ENCODE measurements around the gene CPS1. TPM values are rescaled to one million over a fixed set of nuclear protein-coding genes. Genes with fewer than 3 reads are reported as not detected.

The CPS1 gene
- total RNA-seq, 1 experiment from 2014 or later, result 9.0 TPM

DNA sequence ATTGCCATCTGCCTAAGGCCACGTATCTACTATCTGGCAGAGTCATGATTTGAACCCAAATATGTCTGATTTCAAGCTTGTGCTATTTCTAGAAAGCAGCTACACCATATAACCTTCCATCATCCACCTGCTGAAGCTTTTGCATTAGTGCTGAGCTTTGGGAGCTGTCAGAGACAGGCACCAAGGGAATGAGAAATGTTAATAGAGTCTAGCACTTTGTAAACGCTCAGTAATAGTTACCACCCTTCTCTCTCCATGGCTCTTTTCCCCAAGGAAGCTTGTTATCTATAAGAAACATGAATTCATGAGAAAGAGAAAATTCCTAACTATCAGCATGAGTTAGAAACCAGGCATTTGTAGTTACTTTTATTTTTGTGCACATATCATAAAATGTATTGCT lies 151.5 kb downstream of the CPS1 start:
- Mint-ChIP-seq H3K9me3 (no peaks in the 10 kb centered on the region), H3K27ac (no peak overlapping the region), H3K4me3 (no peak overlapping the region), H3K27me3 (ENCODE audit: low read depth) (no peaks in the 10 kb centered on the region), H3K36me3 (no peaks in the 10 kb centered on the region), H3K4me1 (peaks cover 21% of the 10 kb centered on the region)
- TF ChIP-seq, protein P1, sequence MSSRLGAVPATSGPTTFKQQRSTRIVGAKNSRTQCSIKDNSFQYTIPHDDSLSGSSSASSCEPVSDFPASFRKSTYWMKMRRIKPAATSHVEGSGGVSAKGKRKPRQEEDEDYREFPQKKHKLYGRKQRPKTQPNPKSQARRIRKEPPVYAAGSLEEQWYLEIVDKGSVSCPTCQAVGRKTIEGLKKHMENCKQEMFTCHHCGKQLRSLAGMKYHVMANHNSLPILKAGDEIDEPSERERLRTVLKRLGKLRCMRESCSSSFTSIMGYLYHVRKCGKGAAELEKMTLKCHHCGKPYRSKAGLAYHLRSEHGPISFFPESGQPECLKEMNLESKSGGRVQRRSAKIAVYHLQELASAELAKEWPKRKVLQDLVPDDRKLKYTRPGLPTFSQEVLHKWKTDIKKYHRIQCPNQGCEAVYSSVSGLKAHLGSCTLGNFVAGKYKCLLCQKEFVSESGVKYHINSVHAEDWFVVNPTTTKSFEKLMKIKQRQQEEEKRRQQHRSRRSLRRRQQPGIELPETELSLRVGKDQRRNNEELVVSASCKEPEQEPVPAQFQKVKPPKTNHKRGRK (CRISPR knock-in tag; IDR thresholded peaks at IDR 0.05; ENCODE audit: borderline replicate concordance), result no peak
- TF ChIP-seq ELF4 (CRISPR knock-in tag; IDR thresholded peaks at IDR 0.05; ENCODE audit: low read depth) (no peak), SMAD4 (CRISPR knock-in tag; IDR thresholded peaks at IDR 0.05) (no peak), TEAD4 (CRISPR knock-in tag; IDR thresholded peaks at IDR 0.05) (no peak), ZNF317 (CRISPR knock-in tag; IDR thresholded peaks at IDR 0.05; ENCODE audit: borderline replicate concordance, low read depth) (no peak), TP53 (CRISPR knock-in tag; IDR thresholded peaks at IDR 0.05) (no peak), JUN (CRISPR knock-in tag; IDR thresholded peaks at IDR 0.05) (no peak)
- TF ChIP-seq, protein P2, sequence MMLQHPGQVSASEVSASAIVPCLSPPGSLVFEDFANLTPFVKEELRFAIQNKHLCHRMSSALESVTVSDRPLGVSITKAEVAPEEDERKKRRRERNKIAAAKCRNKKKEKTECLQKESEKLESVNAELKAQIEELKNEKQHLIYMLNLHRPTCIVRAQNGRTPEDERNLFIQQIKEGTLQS (CRISPR knock-in tag; conservative IDR thresholded peaks at IDR 0.05), result no peak
- TF ChIP-seq, protein P3, sequence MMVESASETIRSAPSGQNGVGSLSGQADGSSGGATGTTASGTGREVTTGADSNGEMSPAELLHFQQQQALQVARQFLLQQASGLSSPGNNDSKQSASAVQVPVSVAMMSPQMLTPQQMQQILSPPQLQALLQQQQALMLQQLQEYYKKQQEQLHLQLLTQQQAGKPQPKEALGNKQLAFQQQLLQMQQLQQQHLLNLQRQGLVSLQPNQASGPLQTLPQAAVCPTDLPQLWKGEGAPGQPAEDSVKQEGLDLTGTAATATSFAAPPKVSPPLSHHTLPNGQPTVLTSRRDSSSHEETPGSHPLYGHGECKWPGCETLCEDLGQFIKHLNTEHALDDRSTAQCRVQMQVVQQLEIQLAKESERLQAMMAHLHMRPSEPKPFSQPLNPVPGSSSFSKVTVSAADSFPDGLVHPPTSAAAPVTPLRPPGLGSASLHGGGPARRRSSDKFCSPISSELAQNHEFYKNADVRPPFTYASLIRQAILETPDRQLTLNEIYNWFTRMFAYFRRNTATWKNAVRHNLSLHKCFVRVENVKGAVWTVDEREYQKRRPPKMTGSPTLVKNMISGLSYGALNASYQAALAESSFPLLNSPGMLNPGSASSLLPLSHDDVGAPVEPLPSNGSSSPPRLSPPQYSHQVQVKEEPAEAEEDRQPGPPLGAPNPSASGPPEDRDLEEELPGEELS (CRISPR knock-in tag; IDR thresholded peaks at IDR 0.05), result no peak
- TF ChIP-seq, protein P4, sequence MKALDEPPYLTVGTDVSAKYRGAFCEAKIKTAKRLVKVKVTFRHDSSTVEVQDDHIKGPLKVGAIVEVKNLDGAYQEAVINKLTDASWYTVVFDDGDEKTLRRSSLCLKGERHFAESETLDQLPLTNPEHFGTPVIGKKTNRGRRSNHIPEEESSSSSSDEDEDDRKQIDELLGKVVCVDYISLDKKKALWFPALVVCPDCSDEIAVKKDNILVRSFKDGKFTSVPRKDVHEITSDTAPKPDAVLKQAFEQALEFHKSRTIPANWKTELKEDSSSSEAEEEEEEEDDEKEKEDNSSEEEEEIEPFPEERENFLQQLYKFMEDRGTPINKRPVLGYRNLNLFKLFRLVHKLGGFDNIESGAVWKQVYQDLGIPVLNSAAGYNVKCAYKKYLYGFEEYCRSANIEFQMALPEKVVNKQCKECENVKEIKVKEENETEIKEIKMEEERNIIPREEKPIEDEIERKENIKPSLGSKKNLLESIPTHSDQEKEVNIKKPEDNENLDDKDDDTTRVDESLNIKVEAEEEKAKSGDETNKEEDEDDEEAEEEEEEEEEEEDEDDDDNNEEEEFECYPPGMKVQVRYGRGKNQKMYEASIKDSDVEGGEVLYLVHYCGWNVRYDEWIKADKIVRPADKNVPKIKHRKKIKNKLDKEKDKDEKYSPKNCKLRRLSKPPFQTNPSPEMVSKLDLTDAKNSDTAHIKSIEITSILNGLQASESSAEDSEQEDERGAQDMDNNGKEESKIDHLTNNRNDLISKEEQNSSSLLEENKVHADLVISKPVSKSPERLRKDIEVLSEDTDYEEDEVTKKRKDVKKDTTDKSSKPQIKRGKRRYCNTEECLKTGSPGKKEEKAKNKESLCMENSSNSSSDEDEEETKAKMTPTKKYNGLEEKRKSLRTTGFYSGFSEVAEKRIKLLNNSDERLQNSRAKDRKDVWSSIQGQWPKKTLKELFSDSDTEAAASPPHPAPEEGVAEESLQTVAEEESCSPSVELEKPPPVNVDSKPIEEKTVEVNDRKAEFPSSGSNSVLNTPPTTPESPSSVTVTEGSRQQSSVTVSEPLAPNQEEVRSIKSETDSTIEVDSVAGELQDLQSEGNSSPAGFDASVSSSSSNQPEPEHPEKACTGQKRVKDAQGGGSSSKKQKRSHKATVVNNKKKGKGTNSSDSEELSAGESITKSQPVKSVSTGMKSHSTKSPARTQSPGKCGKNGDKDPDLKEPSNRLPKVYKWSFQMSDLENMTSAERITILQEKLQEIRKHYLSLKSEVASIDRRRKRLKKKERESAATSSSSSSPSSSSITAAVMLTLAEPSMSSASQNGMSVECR (CRISPR knock-in tag; IDR thresholded peaks at IDR 0.05; ENCODE audit: borderline replicate concordance), result no peak
- TF ChIP-seq, protein P5, sequence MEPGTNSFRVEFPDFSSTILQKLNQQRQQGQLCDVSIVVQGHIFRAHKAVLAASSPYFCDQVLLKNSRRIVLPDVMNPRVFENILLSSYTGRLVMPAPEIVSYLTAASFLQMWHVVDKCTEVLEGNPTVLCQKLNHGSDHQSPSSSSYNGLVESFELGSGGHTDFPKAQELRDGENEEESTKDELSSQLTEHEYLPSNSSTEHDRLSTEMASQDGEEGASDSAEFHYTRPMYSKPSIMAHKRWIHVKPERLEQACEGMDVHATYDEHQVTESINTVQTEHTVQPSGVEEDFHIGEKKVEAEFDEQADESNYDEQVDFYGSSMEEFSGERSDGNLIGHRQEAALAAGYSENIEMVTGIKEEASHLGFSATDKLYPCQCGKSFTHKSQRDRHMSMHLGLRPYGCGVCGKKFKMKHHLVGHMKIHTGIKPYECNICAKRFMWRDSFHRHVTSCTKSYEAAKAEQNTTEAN (CRISPR knock-in tag; IDR thresholded peaks at IDR 0.05), result no peak
- DNase-seq (ENCODE audit: low spot score), result no peak
- POLR2A ChIA-PET, result interaction anchor here (0.7 kb wide), 1 partner anchor 164 kb away, joined by 3 read pairs; no protein-coding TSS in a partner anchor
- CTCF ChIA-PET, result no interaction called here
- no peak for ATAC-seq

DNA sequence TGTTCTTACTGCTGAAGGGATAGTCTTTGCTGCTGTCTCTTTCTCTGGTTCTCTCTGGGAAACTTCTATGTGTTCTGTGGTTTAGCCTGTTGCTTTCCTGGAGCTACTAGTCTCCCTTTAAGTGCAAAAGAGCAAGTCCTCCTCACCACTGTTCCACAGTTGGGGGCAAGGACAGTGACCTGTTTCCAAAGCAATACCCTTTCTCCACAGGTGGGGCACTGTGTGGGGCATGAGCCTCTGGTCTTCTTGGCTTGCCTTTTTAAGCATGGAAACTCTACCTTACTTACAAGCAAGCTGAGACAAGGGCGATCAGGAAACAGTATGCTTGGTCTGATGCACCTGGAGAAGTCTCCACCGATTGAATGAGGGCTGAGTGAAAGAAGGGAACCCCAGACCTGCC lies 156.7 kb downstream of the CPS1 start:
- H3K27ac Mint-ChIP-seq, result no peak overlapping the region
- DNase-seq (ENCODE audit: low spot score) (no peak), ATAC-seq (peak; percentile 65)
- ChIA-PET CTCF (no interaction called here), POLR2A (no interaction called here)
- H3K4me3 Mint-ChIP-seq, result no peak overlapping the region
- no peaks in the 10 kb centered on the region for H3K27me3 Mint-ChIP-seq (ENCODE audit: low read depth)
- H3K9me3 Mint-ChIP-seq, result no peaks in the 10 kb centered on the region
- H3K36me3 Mint-ChIP-seq, result no peaks in the 10 kb centered on the region
- peaks cover 32% of the 10 kb centered on the region for H3K4me1 Mint-ChIP-seq
- no peak for TF ChIP-seq ZNF671 (CRISPR knock-in tag; IDR thresholded peaks at IDR 0.05)
- no peak for TF ChIP-seq MYBL2 (CRISPR knock-in tag; IDR thresholded peaks at IDR 0.05)
- TF ChIP-seq, protein P6, sequence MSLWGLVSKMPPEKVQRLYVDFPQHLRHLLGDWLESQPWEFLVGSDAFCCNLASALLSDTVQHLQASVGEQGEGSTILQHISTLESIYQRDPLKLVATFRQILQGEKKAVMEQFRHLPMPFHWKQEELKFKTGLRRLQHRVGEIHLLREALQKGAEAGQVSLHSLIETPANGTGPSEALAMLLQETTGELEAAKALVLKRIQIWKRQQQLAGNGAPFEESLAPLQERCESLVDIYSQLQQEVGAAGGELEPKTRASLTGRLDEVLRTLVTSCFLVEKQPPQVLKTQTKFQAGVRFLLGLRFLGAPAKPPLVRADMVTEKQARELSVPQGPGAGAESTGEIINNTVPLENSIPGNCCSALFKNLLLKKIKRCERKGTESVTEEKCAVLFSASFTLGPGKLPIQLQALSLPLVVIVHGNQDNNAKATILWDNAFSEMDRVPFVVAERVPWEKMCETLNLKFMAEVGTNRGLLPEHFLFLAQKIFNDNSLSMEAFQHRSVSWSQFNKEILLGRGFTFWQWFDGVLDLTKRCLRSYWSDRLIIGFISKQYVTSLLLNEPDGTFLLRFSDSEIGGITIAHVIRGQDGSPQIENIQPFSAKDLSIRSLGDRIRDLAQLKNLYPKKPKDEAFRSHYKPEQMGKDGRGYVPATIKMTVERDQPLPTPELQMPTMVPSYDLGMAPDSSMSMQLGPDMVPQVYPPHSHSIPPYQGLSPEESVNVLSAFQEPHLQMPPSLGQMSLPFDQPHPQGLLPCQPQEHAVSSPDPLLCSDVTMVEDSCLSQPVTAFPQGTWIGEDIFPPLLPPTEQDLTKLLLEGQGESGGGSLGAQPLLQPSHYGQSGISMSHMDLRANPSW (CRISPR knock-in tag; conservative IDR thresholded peaks at IDR 0.05; ENCODE audit: low read depth), result no peak
- no peak for TF ChIP-seq NFATC4 (CRISPR knock-in tag; IDR thresholded peaks at IDR 0.05)
- TF ChIP-seq ZNF263 (CRISPR knock-in tag; IDR thresholded peaks at IDR 0.05; ENCODE audit: low read depth), result no peak
- TF ChIP-seq, protein P7, sequence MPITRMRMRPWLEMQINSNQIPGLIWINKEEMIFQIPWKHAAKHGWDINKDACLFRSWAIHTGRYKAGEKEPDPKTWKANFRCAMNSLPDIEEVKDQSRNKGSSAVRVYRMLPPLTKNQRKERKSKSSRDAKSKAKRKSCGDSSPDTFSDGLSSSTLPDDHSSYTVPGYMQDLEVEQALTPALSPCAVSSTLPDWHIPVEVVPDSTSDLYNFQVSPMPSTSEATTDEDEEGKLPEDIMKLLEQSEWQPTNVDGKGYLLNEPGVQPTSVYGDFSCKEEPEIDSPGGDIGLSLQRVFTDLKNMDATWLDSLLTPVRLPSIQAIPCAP (CRISPR knock-in tag; IDR thresholded peaks at IDR 0.05), result no peak
- TF ChIP-seq, protein P8, sequence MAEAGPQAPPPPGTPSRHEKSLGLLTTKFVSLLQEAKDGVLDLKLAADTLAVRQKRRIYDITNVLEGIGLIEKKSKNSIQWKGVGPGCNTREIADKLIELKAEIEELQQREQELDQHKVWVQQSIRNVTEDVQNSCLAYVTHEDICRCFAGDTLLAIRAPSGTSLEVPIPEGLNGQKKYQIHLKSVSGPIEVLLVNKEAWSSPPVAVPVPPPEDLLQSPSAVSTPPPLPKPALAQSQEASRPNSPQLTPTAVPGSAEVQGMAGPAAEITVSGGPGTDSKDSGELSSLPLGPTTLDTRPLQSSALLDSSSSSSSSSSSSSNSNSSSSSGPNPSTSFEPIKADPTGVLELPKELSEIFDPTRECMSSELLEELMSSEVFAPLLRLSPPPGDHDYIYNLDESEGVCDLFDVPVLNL (CRISPR knock-in tag; IDR thresholded peaks at IDR 0.05; ENCODE audit: borderline replicate concordance, low read depth), result no peak
- no peak for TF ChIP-seq CREB1 (CRISPR knock-in tag; IDR thresholded peaks at IDR 0.05)
- TF ChIP-seq TCF7 (CRISPR knock-in tag; IDR thresholded peaks at IDR 0.05; ENCODE audit: low read depth), result no peak
- no peak for TF ChIP-seq FOXJ3 (CRISPR knock-in tag; IDR thresholded peaks at IDR 0.05; ENCODE audit: borderline replicate concordance)
- TF ChIP-seq FOXP1 (CRISPR knock-in tag; IDR thresholded peaks at IDR 0.05; ENCODE audit: borderline replicate concordance), result no peak
